Measurements from ENCODE around the gene IL1R2. TPM values are rescaled to one million over a fixed set of nuclear protein-coding genes. Genes with fewer than 3 reads are reported as not detected.
A peak's percentile ranks its signal among the peaks of the same experiment; 100 is the strongest.

The IL1R2 gene
- total and polyA plus RNA-seq, 2 donors from 2014 or later, result 11.2 to 20.0 TPM

- no peaks in the 10 kb centered on the region for H3K36me3 ChIP-seq (ENCODE audit: control insufficient read depth in 2 of 3, insufficient read depth in 3 of 3, low read length in 3 of 3)
- no peak overlapping the region for H3K27ac ChIP-seq (ENCODE audit: low read depth in 2 of 2, low read length in 2 of 2)
- DNase-seq, result no peak
- no peaks in the 10 kb centered on the region for H3K27me3 ChIP-seq (ENCODE audit: control insufficient read depth, insufficient read depth, low read length)
- no peak overlapping the region for H3K4me3 ChIP-seq (ENCODE audit: low read length in 3 of 3)
- no peaks in the 10 kb centered on the region for H3K4me1 ChIP-seq (ENCODE audit: control insufficient read depth in 2 of 3, insufficient read depth in 2 of 3, low read depth in 1 of 3, low read length in 3 of 3)
- FAIRE-seq, result no peak
- no peak for TF ChIP-seq CTCF (IDR thresholded peaks at IDR 0.05; ENCODE audit: borderline replicate concordance, extremely low read depth, insufficient read depth)
- no peaks in the 10 kb centered on the region for H3K9me3 ChIP-seq (ENCODE audit: control insufficient read depth in 2 of 3, insufficient read depth in 1 of 3, low read length in 3 of 3)
- H3K9ac ChIP-seq (ENCODE audit: low read length in 3 of 3), result no peak overlapping the region
- intact Hi-C loops (cut with DNase I), result no loop called here
Measured at GRCh38 chr2:102040229-102040628, 48.5 kb downstream of the IL1R2 start.

GRCh38 chr2:102041351-102041750, 49.6 kb downstream of the IL1R2 start:
- intact Hi-C loops (cut with DNase I), result no loop called here
- FAIRE-seq, result no peak
- H3K27ac ChIP-seq (ENCODE audit: low read depth in 2 of 2, low read length in 2 of 2), result no peak overlapping the region

GRCh38 chr2:102042196-102043081, 50.7 kb downstream of the IL1R2 start:
- TF ChIP-seq CTCF (IDR thresholded peaks at IDR 0.05; ENCODE audit: borderline replicate concordance, extremely low read depth, insufficient read depth), result no peak
- H3K27me3 ChIP-seq (ENCODE audit: control insufficient read depth, insufficient read depth, low read length), result no peaks in the 10 kb centered on the region
- no peak overlapping the region for H3K9ac ChIP-seq (ENCODE audit: low read length in 3 of 3)
- H3K4me1 ChIP-seq (ENCODE audit: control insufficient read depth in 2 of 3, insufficient read depth in 2 of 3, low read depth in 1 of 3, low read length in 3 of 3), result no peaks in the 10 kb centered on the region
- H3K36me3 ChIP-seq (ENCODE audit: control insufficient read depth in 2 of 3, insufficient read depth in 3 of 3, low read length in 3 of 3), result no peaks in the 10 kb centered on the region
- intact Hi-C loops (cut with DNase I), result no loop called here
- H3K4me3 ChIP-seq (ENCODE audit: low read length in 3 of 3), result no peak overlapping the region
- H3K9me3 ChIP-seq (ENCODE audit: control insufficient read depth in 2 of 3, insufficient read depth in 1 of 3, low read length in 3 of 3), result no peaks in the 10 kb centered on the region
- FAIRE-seq (no peak), DNase-seq (no peak)
- H3K27ac ChIP-seq (ENCODE audit: low read depth in 2 of 2, low read length in 2 of 2), result no peak overlapping the region

More at GRCh38 chr2:102041351-102041750, 49.6 kb downstream of the IL1R2 start:
- H3K9me3 ChIP-seq (ENCODE audit: control insufficient read depth in 2 of 3, insufficient read depth in 1 of 3, low read length in 3 of 3), result no peaks in the 10 kb centered on the region
- H3K27me3 ChIP-seq (ENCODE audit: control insufficient read depth, insufficient read depth, low read length), result no peaks in the 10 kb centered on the region
- no peak overlapping the region for H3K4me3 ChIP-seq (ENCODE audit: low read length in 3 of 3)
- H3K9ac ChIP-seq (ENCODE audit: low read length in 3 of 3), result no peak overlapping the region
- TF ChIP-seq CTCF (IDR thresholded peaks at IDR 0.05; ENCODE audit: borderline replicate concordance, extremely low read depth, insufficient read depth), result no peak
- H3K4me1 ChIP-seq (ENCODE audit: control insufficient read depth in 2 of 3, insufficient read depth in 2 of 3, low read depth in 1 of 3, low read length in 3 of 3), result no peaks in the 10 kb centered on the region
- peak in 1 of 5 donors; percentile 4 for DNase-seq
- H3K36me3 ChIP-seq (ENCODE audit: control insufficient read depth in 2 of 3, insufficient read depth in 3 of 3, low read length in 3 of 3), result no peaks in the 10 kb centered on the region

Measured in kidney (tissue), 14 donors.